AG04450 (cell line): Measurements from ENCODE around the gene PEX1. TPM values are rescaled to one million over a fixed set of nuclear protein-coding genes. Genes with fewer than 3 reads are reported as not detected.
"Not testable (repeated sequence)": the region's sequence is repeated elsewhere in the genome, so short reads cannot be mapped to it uniquely, and the experiment has no call there.

Source experiments
- CTCF ChIA-PET: fragments of 300-600, 350-600 bp; formaldehyde crosslinking; extraction: SDS; loops from one replicate; lab custom pipeline; 2022; ENCODE audit warnings: antibody characterized with exemption, inconsistent platforms; lab: Charles Lee
- POLR2A ChIA-PET: fragments of 350-600 bp; formaldehyde crosslinking; extraction: SDS; loops from one replicate; lab custom pipeline; 2021; ENCODE audit warnings: antibody characterized with exemption, inconsistent platforms; lab: Yijun Ruan, JAX
- DNase-seq: peaks from one replicate; pipeline ENCODE4 v3.0.0-alpha.2; 2011; ENCODE audit warnings: low read depth, low spot score
- H3K27ac ChIP-seq: one replicate; pipeline ENCODE4 v1.5.1; 2012; ENCODE audit warnings: low read depth, low read length, control low read depth
- H3K27me3 ChIP-seq: one replicate; pipeline ENCODE4 v1.6.0; 2012; ENCODE audit warnings: low read length; ENCODE audit not compliant: control insufficient read depth, insufficient read depth
- H3K4me3 ChIP-seq: 2 replicates; pipeline ENCODE4 v1.5.1; 2011; ENCODE audit warnings: mild to moderate bottlenecking, low read depth, low read length, control low read depth
- H3K9me3 ChIP-seq: 2 replicates; pipeline ENCODE4 v1.5.1; 2012; ENCODE audit warnings: low read length; ENCODE audit not compliant: control insufficient read depth, insufficient read depth
- CTCF ChIP-seq: IDR thresholded peaks from 2 replicates; pipeline ENCODE4 v1.5.1; 2011; ENCODE audit warnings: low read depth, low read length, control low read depth, inconsistent platforms
- polyA plus RNA-seq: library from polyadenylated mRNA; depleted of rRNA; stranded (reverse); fragments of >200 nt; gene quantifications from 2 replicates; pipeline ENCODE4 v1.2.3, GENCODE V29; 2011

PEX1 gene
- polyA plus RNA-seq, 1 experiment, result 20.9 TPM

- no peak overlapping the region for H3K4me3 ChIP-seq
- ChIA-PET POLR2A (no interaction called here), CTCF (interaction anchor here (2.5 kb wide), 1 partner anchor 24 kb away, joined by 12 read pairs; no protein-coding TSS in a partner anchor)
- no peaks in the 10 kb centered on the region for H3K9me3 ChIP-seq
- TF ChIP-seq CTCF, result no peak
- no peak for DNase-seq
- no peaks in the 10 kb centered on the region for H3K27me3 ChIP-seq
- H3K27ac ChIP-seq, result no peak overlapping the region
These were observed 42.9 kb downstream of the PEX1 start for GRCh38 chr7:92485267-92485892.

GRCh38 chr7:92484226-92484625, 44.1 kb downstream of the PEX1 start:
- POLR2A ChIA-PET, H3K27ac ChIP-seq, DNase-seq, H3K27me3 ChIP-seq, H3K9me3 ChIP-seq, CTCF ChIA-PET, H3K4me3 ChIP-seq: not testable (repeated sequence)

GRCh38 chr7:92483624-92484023, 44.7 kb downstream of the PEX1 start:
- CTCF ChIA-PET, result not testable (repeated sequence)

GRCh38 chr7:92479146-92479545, 49.2 kb downstream of the PEX1 start:
- POLR2A ChIA-PET, H3K27me3 ChIP-seq, H3K27ac ChIP-seq, CTCF ChIA-PET, DNase-seq, H3K4me3 ChIP-seq, H3K9me3 ChIP-seq: not testable (repeated sequence)

More at GRCh38 chr7:92483624-92484023, 44.7 kb downstream of the PEX1 start:
- H3K9me3 ChIP-seq, H3K27me3 ChIP-seq, DNase-seq, POLR2A ChIA-PET, H3K27ac ChIP-seq, H3K4me3 ChIP-seq: not testable (repeated sequence)

- TF ChIP-seq CTCF, result no peak
- POLR2A ChIA-PET, result no interaction called here
- DNase-seq, result no peak
- peaks cover 2% of the 10 kb centered on the region for H3K27me3 ChIP-seq
- H3K9me3 ChIP-seq, result no peaks in the 10 kb centered on the region
- H3K4me3 ChIP-seq, result no peak overlapping the region
- H3K27ac ChIP-seq, result no peak overlapping the region
- CTCF ChIA-PET, result no interaction called here
These were observed 49.6 kb downstream of the PEX1 start for GRCh38 chr7:92478711-92479110.

- no peak for DNase-seq
- no peaks in the 10 kb centered on the region for H3K9me3 ChIP-seq
- no peak overlapping the region for H3K27ac ChIP-seq
- no peak overlapping the region for H3K4me3 ChIP-seq
- no peak for TF ChIP-seq CTCF
- H3K27me3 ChIP-seq, result peaks cover 2% of the 10 kb centered on the region
- ChIA-PET CTCF (interaction anchor here (3.2 kb wide), 1 partner anchor 17 kb away, joined by 12 read pairs; no protein-coding TSS in a partner anchor), POLR2A (no interaction called here)
These were observed 50.2 kb downstream of the PEX1 start for GRCh38 chr7:92478095-92478494.

GRCh38 chr7:92477681-92478080, 50.6 kb downstream of the PEX1 start, which contains the start of gene ERVW-1:
TSS of gene ERVW-1 (minus strand) at chr7:92477946. CDS start at chr7:92470381, 7,565 bp downstream.
- H3K27me3 ChIP-seq, H3K9me3 ChIP-seq, DNase-seq, H3K27ac ChIP-seq, H3K4me3 ChIP-seq, POLR2A ChIA-PET: not testable (repeated sequence)
- CTCF ChIA-PET, result interaction anchor here (3.2 kb wide), 1 partner anchor 16 kb away, joined by 12 read pairs; no protein-coding TSS in a partner anchor

GRCh38 chr7:92475851-92476590, 52.3 kb downstream of the PEX1 start:
- DNase-seq, H3K9me3 ChIP-seq, POLR2A ChIA-PET, H3K4me3 ChIP-seq, H3K27me3 ChIP-seq, H3K27ac ChIP-seq: not testable (repeated sequence)
- CTCF ChIA-PET, result interaction anchor here (3.2 kb wide), 1 partner anchor 15 kb away, joined by 12 read pairs; no protein-coding TSS in a partner anchor

GRCh38 chr7:92475261-92475770, 53.0 kb downstream of the PEX1 start:
- H3K9me3 ChIP-seq, DNase-seq, H3K27ac ChIP-seq, H3K4me3 ChIP-seq, POLR2A ChIA-PET, H3K27me3 ChIP-seq: not testable (repeated sequence)
- CTCF ChIA-PET, result interaction anchor here (3.2 kb wide), 1 partner anchor 14 kb away, joined by 12 read pairs; no protein-coding TSS in a partner anchor
